HepG2 (cell line): Measurements from ENCODE around the gene GAREM1. TPM values are rescaled to one million over a fixed set of nuclear protein-coding genes. Genes with fewer than 3 reads are reported as not detected.
A peak's percentile ranks its signal among the peaks of the same experiment; 100 is the strongest.

Experiments used
- ATAC-seq: fragments of 200-7000 bp; cut with Tn5 transposase; 3 replicates; pipeline ENCODE4 v1.9.1; 2020; ENCODE audit warnings: mild to moderate bottlenecking, moderate library complexity
- BruUV-seq: library from RNA; stranded (reverse); fragments of 400-500 nt; replicated peaks from 2 replicates; lab custom pipeline; 2021; lab: Mats Ljungman, UMichigan
- CTCF ChIA-PET: fragments of 300-600 bp; formaldehyde crosslinking; extraction: SDS; loops from one replicate; lab custom pipeline; 2021; ENCODE audit warnings: low total read pairs, inconsistent platforms, low intra/inter-chr PET ratio; lab: Yijun Ruan, JAX
- POLR2A ChIA-PET: fragments of 350-600 bp; sonication (Branson Sonifier 250); formaldehyde crosslinking; loops from one replicate; lab custom pipeline; 2020; ENCODE audit warnings: antibody characterized with exemption, inconsistent platforms; lab: Yijun Ruan, JAX
- DNase-seq: peaks from one replicate; pipeline ENCODE4 v3.0.0-alpha.2; 2015; ENCODE audit warnings: low spot score
- FAIRE-seq: peaks from 3 replicates; lab custom pipeline; 2011; peaks lifted over from hg19 to GRCh38; lab: Jason Lieb, UNC
- H2AFZ ChIP-seq: one replicate; pipeline ENCODE4 v1.6.1; 2011; ENCODE audit warnings: low read length, inconsistent platforms
- H3K27ac ChIP-seq: fragments of 300-600 bp; 3 replicates; pipeline ENCODE4 v1.8.0; 2011; ENCODE audit warnings: mixed run types, mild to moderate bottlenecking, mixed read lengths, low read length, inconsistent platforms; ENCODE audit not compliant: insufficient read depth; ENCODE audit errors: extremely low read length
- H3K27me3 ChIP-seq, 2 experiments: fragments of 200-600 bp in 1 of 2; 2 replicates in 1 of 2; 3 replicates in 1 of 2; pipeline versions ENCODE4 v1.6.0 to v1.8.0; 2011; ENCODE audit warnings: low read length in 2 of 2, mild to moderate bottlenecking in 2 of 2, moderate library complexity in 2 of 2, inconsistent platforms in 1 of 2; ENCODE audit not compliant: insufficient read depth in 2 of 2, control insufficient read depth in 1 of 2
- H3K36me3 ChIP-seq, 2 experiments: fragments of 200-600 bp in 1 of 2; replicated peaks in 1 of 2; 2 replicates in 1 of 2; 3 replicates in 1 of 2; pipeline versions ENCODE4 v1.5.1 to v1.8.0; 2011; ENCODE audit warnings: low read length in 2 of 2, inconsistent platforms in 1 of 2; ENCODE audit not compliant: insufficient read depth in 2 of 2, control insufficient read depth in 1 of 2
- H3K4me1 ChIP-seq: 2 replicates; pipeline ENCODE4 v1.5.1; 2012; ENCODE audit warnings: low read length, inconsistent platforms; ENCODE audit not compliant: insufficient read depth
- H3K4me2 ChIP-seq: 2 replicates; pipeline ENCODE4 v1.6.0; 2011; ENCODE audit warnings: low read depth, low read length, inconsistent platforms
- H3K4me3 ChIP-seq, 3 experiments: fragments of 200-600 bp in 1 of 3; sonication (generic), shearing (Covaris generic) in 1 of 3; replicated peaks in 1 of 3; 2 replicates each; pipeline ENCODE4 v1.5.1; 2011 to 2016; ENCODE audit warnings: low read length in 3 of 3, inconsistent platforms in 2 of 3, low read depth in 2 of 3, mild to moderate bottlenecking in 2 of 3, control low read depth in 1 of 3, mixed read lengths in 1 of 3; ENCODE audit not compliant: insufficient read depth in 1 of 3
- H3K79me2 ChIP-seq: one replicate; pipeline ENCODE4 v1.6.1; 2011; ENCODE audit warnings: low read length, inconsistent platforms; ENCODE audit not compliant: insufficient read depth
- H3K9ac ChIP-seq: 2 replicates; pipeline ENCODE4 v1.6.0; 2011; ENCODE audit warnings: mild to moderate bottlenecking, low read depth, low read length, inconsistent platforms; ENCODE audit not compliant: insufficient read depth
- H3K9me3 ChIP-seq: 2 replicates; pipeline ENCODE4 v1.5.1; 2012; ENCODE audit warnings: mild to moderate bottlenecking, low read length
- H4K20me1 ChIP-seq: 2 replicates; pipeline ENCODE4 v1.6.0; 2011; ENCODE audit warnings: inconsistent platforms, mild to moderate bottlenecking, low read length, moderate library complexity; ENCODE audit not compliant: insufficient read depth
- CCDC6 ChIP-seq: sonication (generic); formaldehyde crosslinking; IDR thresholded peaks from 2 replicates; pipeline ENCODE4 v1.8.1; 2022; ENCODE audit warnings: mild to moderate bottlenecking, missing genetic modification reagents, moderate library complexity
- CENPT ChIP-seq: sonication (generic); formaldehyde crosslinking; IDR thresholded peaks from 2 replicates; pipeline ENCODE4 v1.8.0; 2022; ENCODE audit warnings: low read depth, mild to moderate bottlenecking, moderate library complexity, missing genetic modification reagents
- EEA1 ChIP-seq: sonication (generic); formaldehyde crosslinking; IDR thresholded peaks from 2 replicates; pipeline ENCODE4 v1.5.1; 2020; ENCODE audit warnings: mild to moderate bottlenecking, missing genetic modification reagents, borderline replicate concordance
- HOXA5 ChIP-seq: sonication (generic); formaldehyde crosslinking; IDR thresholded peaks from 2 replicates; pipeline ENCODE4 v1.4.0; 2020; ENCODE audit warnings: missing genetic modification reagents
- MAFF ChIP-seq: IDR thresholded peaks from 2 replicates; pipeline ENCODE4 v1.6.1; 2011; ENCODE audit warnings: low read depth, low read length, improper control_type of control experiment
- MAFK ChIP-seq, 2 experiments: IDR thresholded peaks in 1 of 2; conservative IDR thresholded peaks in 1 of 2; 2 replicates each; pipeline ENCODE4 v1.6.1; 2011; ENCODE audit warnings: improper control_type of control experiment in 2 of 2, low read length in 2 of 2
- PRMT3 ChIP-seq: sonication (generic); formaldehyde crosslinking; IDR thresholded peaks from 2 replicates; pipeline ENCODE4 v1.8.1; 2022; ENCODE audit warnings: low read depth, mild to moderate bottlenecking, moderate library complexity, missing genetic modification reagents, borderline replicate concordance
- RORA ChIP-seq: sonication (generic); formaldehyde crosslinking; IDR thresholded peaks from 2 replicates; pipeline ENCODE4 v1.5.0; 2020; ENCODE audit warnings: mild to moderate bottlenecking, missing genetic modification reagents, moderate library complexity
- TMF1 ChIP-seq: sonication (generic); formaldehyde crosslinking; IDR thresholded peaks from 2 replicates; pipeline ENCODE4 v1.8.1; 2022; ENCODE audit warnings: low read depth, missing genetic modification reagents
- ZFX ChIP-seq: sonication (generic); formaldehyde crosslinking; IDR thresholded peaks from 2 replicates; pipeline ENCODE4 v1.4.0; 2020; ENCODE audit warnings: mild to moderate bottlenecking, low read depth, missing genetic modification reagents, moderate library complexity
- ZNF24 ChIP-seq: fragments of 450-650 bp; IDR thresholded peaks from 2 replicates; pipeline ENCODE4 v1.6.1; 2017; ENCODE audit warnings: antibody characterized with exemption, mild to moderate bottlenecking
- ZNF367 ChIP-seq: sonication (generic); formaldehyde crosslinking; IDR thresholded peaks from 2 replicates; pipeline ENCODE4 v1.4.0; 2020; ENCODE audit warnings: missing genetic modification reagents, borderline replicate concordance
- ZNF414 ChIP-seq: sonication (generic); formaldehyde crosslinking; IDR thresholded peaks from 2 replicates; pipeline ENCODE4 v1.5.0; 2020; ENCODE audit warnings: missing genetic modification reagents
- ZNF761 ChIP-seq: sonication (generic); formaldehyde crosslinking; conservative IDR thresholded peaks from 2 replicates; pipeline ENCODE4 v1.4.0; 2020; ENCODE audit warnings: mild to moderate bottlenecking, missing genetic modification reagents
- WGBS: methylation state at CpG from one replicate; pipeline ENCODE4 v1.1.6; 2017; ENCODE audit warnings: low lambda C conversion rate; 5-methylcytosine and 5-hydroxymethylcytosine counted together
- in situ Hi-C: cut with HindIII; loops from 2 replicates; pipeline ENCODE4 v1.10.0; 2017; ENCODE audit warnings: low pct_unique_long_range_greater_than_20kb; ENCODE audit not compliant: extremely low pct_ligation_motif_present
- intact Hi-C: fragments of 100-400 bp; cut with micrococcal nuclease; formaldehyde crosslinking; loops from one replicate; pipeline ENCODE4 v1.10.0; 2022; ENCODE audit not compliant: unreplicated experiment
- polyA plus RNA-seq, 8 experiments: library from polyadenylated mRNA; depleted of rRNA in 3 of 8; stranded (reverse) in 7 of 8; unstranded in 1 of 8; fragments of >200 nt; fragmentation: Illumina TruSeq in 4 of 8; extraction: Trizol in 4 of 8; gene quantifications; 2 replicates each; pipeline versions ENCODE4 v1.2.1 to v1.2.3, GENCODE V29; 2011 to 2016; ENCODE audit warnings: low read depth in 4 of 8, missing spikeins in 1 of 8, mixed read lengths in 1 of 8; ENCODE audit not compliant: insufficient read depth in 1 of 8
- total RNA-seq, 5 experiments: library from RNA; depleted of rRNA; stranded (reverse); fragments of >200 nt; fragmentation: Illumina TruSeq; extraction: Trizol; gene quantifications; 2 replicates each; pipeline ENCODE4 v1.2.3, GENCODE V29; 2016; ENCODE audit warnings: low read depth in 1 of 5
- TF ChIP-seq, protein P1 (sequence below): IDR thresholded peaks from 2 replicates; pipeline ENCODE4 v1.6.1; 2016; ENCODE audit warnings: missing biosample characterization, missing genetic modification reagents, low read depth

Gene GAREM1
- total and polyA plus RNA-seq, 2 of the 13 experiments (the other 11 are each of a cell fraction or from before 2014, with no cell fraction given): 2.5 to 2.9 TPM

GRCh38 chr18:32472841-32473240 lies 2.2 kb upstream of the GAREM1 start:
- no peak overlapping the region for H3K27ac ChIP-seq
- no peaks in the 10 kb centered on the region; a peak in 3 of 5 replicates for H3K27me3 ChIP-seq
- intact Hi-C loops: loop anchor here (5.0 kb wide), 1 partner anchor 316 kb away; no protein-coding TSS in a partner anchor
- no peak overlapping the region for H3K4me2 ChIP-seq
- POLR2A ChIA-PET: no interaction called here
- H3K4me1 ChIP-seq: peaks cover 19% of the 10 kb centered on the region
- BruUV-seq: no TSS peak
- peak; percentile 98 for TF ChIP-seq MAFF
- peak; percentile 95 to 99 for TF ChIP-seq MAFK (conservative IDR thresholded peaks at IDR 0.05 in 1 of 2, IDR thresholded peaks at IDR 0.05 in 1 of 2; ENCODE audit: low read length in 2 of 2)
- no peak for TF ChIP-seq ZFX (CRISPR knock-in tag)
- TF ChIP-seq, all 625 proteins: peak for 2
- no peak for ATAC-seq
- Histone ChIP-seq H3K79me2 (peaks cover 8% of the 10 kb centered on the region), H3K9ac (no peak overlapping the region), H3K4me3 (no peak overlapping the region), H4K20me1 (no peaks in the 10 kb centered on the region), H3K36me3 (no peaks in the 10 kb centered on the region), H3K9me3 (no peaks in the 10 kb centered on the region), H2AFZ (no peak overlapping the region)
- no peak for DNase-seq
- CTCF ChIA-PET: no interaction called here
- FAIRE-seq: no peak
- 32% methylated on average over 1 of the region's 1 CpG for WGBS
- in situ Hi-C loops: loop anchor here (5.0 kb wide), 1 partner anchor 186 kb away; no protein-coding TSS in a partner anchor

- no peak for ATAC-seq
- Histone ChIP-seq H3K9me3 (no peaks in the 10 kb centered on the region), H3K4me2 (peak overlapping the region; percentile 91), H3K4me1 (peaks cover 25% of the 10 kb centered on the region), H3K4me3 (peak overlapping the region; percentile 76 to 88 (median 87); a peak in 5 of 6 replicates), H3K27me3 (no peaks in the 10 kb centered on the region; a peak in 3 of 5 replicates), H3K9ac (peak overlapping the region; percentile 71), H3K36me3 (no peaks in the 10 kb centered on the region), H2AFZ (no peak overlapping the region), H3K27ac (peak overlapping the region; percentile 45), H4K20me1 (no peaks in the 10 kb centered on the region), H3K79me2 (peaks cover 15% of the 10 kb centered on the region)
- ChIA-PET CTCF (interaction anchor here (1.5 to 2.1 kb wide), 3 partner anchors 178 to 199 kb away, joined by 4 to 18 read pairs (median 8); no protein-coding TSS in a partner anchor), POLR2A (interaction anchor here (1.0 to 2.8 kb wide), 7 partner anchors 34 to 312 kb away, joined by 3 to 21 read pairs (median 4); no protein-coding TSS in a partner anchor)
- no CpG with 5 or more reads among the region's 47 CpGs for WGBS
- in situ Hi-C loops (loop anchor here (5.0 kb wide), 1 partner anchor 183 kb away; no protein-coding TSS in a partner anchor), intact Hi-C loops (loop anchor here (1.0 to 5.0 kb wide), 4 partner anchors 78 to 313 kb away; no protein-coding TSS in a partner anchor)
- no TSS peak for BruUV-seq
- TF ChIP-seq RORA (CRISPR knock-in tag): no peak
- no peak for TF ChIP-seq MAFK (conservative IDR thresholded peaks at IDR 0.05 in 1 of 2, IDR thresholded peaks at IDR 0.05 in 1 of 2; ENCODE audit: low read length in 2 of 2)
- TF ChIP-seq EEA1 (CRISPR knock-in tag): no peak
- peak; percentile 42; the same call in 1 of the 2 replicates for TF ChIP-seq CCDC6 (CRISPR knock-in tag)
- 0 out of 2 replicates have a peak, but pooled peaks have one; percentile 1 for TF ChIP-seq CENPT (CRISPR knock-in tag)
- 0 out of 2 replicates have a peak, but pooled peaks have one; percentile 39 for TF ChIP-seq PRMT3 (CRISPR knock-in tag)
- TF ChIP-seq TMF1: no peak
- TF ChIP-seq ZNF367: no peak
- no peak for TF ChIP-seq HOXA5 (CRISPR knock-in tag)
- TF ChIP-seq ZNF414 (CRISPR knock-in tag): no peak
- no peak for TF ChIP-seq ZNF761 (CRISPR knock-in tag)
- TF ChIP-seq ZNF24: no peak
- TF ChIP-seq, protein P1, sequence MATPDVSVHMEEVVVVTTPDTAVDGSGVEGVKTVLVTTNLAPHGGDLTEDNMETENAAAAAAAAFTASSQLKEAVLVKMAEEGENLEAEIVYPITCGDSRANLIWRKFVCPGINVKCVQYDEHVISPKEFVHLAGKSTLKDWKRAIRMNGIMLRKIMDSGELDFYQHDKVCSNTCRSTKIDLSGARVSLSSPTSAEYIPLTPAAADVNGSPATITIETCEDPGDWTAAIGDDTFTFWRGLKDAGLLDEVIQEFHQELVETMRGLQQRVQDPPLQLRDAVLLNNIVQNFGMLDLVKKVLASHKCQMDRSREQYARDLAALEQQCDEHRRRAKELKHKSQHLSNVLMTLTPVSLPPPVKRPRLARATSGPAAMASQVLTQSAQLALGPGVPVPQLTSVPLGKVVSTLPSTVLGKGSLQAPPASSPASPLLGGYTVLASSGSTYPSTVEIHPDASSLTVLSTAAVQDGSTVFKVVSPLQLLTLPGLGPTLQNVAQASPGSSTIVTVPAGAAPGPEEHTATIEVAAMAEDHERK (CRISPR knock-in tag): no peak
- DNase-seq: no peak
- FAIRE-seq: no peak
Measured at GRCh38 chr18:32470460-32470713, 295 bp downstream of the GAREM1 start.
